ENCODE results near the gene RBM47.
"Not testable (repeated sequence)": the region's sequence is repeated elsewhere in the genome, so short reads cannot be mapped to it uniquely, and the experiment has no call there.

RBM47 gene

GRCh38 chr4:40434126-40434687, 195.5 kb downstream of the RBM47 start:
- no peak for DNase-seq

- no peak for DNase-seq
Measured at GRCh38 chr4:40432504-40432903, 197.2 kb downstream of the RBM47 start.

GRCh38 chr4:40427871-40428270, 201.8 kb downstream of the RBM47 start:
- DNase-seq = not testable (repeated sequence)

GRCh38 chr4:40427128-40427527, 202.5 kb downstream of the RBM47 start:
- DNase-seq = no peak

GRCh38 chr4:40425799-40426574, 203.7 kb downstream of the RBM47 start:
- DNase-seq = no peak

GRCh38 chr4:40423735-40424134, 205.9 kb downstream of the RBM47 start:
- no peak for DNase-seq

- DNase-seq = no peak
Measured at GRCh38 chr4:40421839-40422708, 207.6 kb downstream of the RBM47 start.

GRCh38 chr4:40419231-40419912, 210.3 kb downstream of the RBM47 start:
- DNase-seq = no peak

- DNase-seq = no peak
Measured at GRCh38 chr4:40418430-40419230, 211.0 kb downstream of the RBM47 start.

GRCh38 chr4:40417941-40418340, 211.7 kb downstream of the RBM47 start:
- DNase-seq = no peak

GRCh38 chr4:40414673-40415072, 215.0 kb downstream of the RBM47 start:
- no peak for DNase-seq

GRCh38 chr4:40412866-40413795, 216.5 kb downstream of the RBM47 start:
- DNase-seq = no peak

GRCh38 chr4:40412388-40412787, 217.3 kb downstream of the RBM47 start:
- no peak for DNase-seq

- DNase-seq = no peak
Measured at GRCh38 chr4:40409835-40410234, 219.8 kb downstream of the RBM47 start.

- DNase-seq = not testable (repeated sequence)
Measured at GRCh38 chr4:40407468-40407867, 222.2 kb downstream of the RBM47 start.

GRCh38 chr4:40406340-40406739, 223.3 kb downstream of the RBM47 start:
- DNase-seq = no peak

- DNase-seq = no peak
Measured at GRCh38 chr4:40405193-40405592, 224.5 kb downstream of the RBM47 start.

- no peak for DNase-seq
Measured at GRCh38 chr4:40403081-40403480, 226.6 kb downstream of the RBM47 start.

GRCh38 chr4:40402556-40402955, 227.1 kb downstream of the RBM47 start:
- no peak for DNase-seq

GRCh38 chr4:40401631-40402030, 228.0 kb downstream of the RBM47 start:
- no peak for DNase-seq

- DNase-seq = no peak
Measured at GRCh38 chr4:40401096-40401495, 228.6 kb downstream of the RBM47 start.
